Adrenal gland (tissue), 5 donors: ENCODE results near the gene ATG101.

Experiments
- POLR2A ChIP-seq, 2 donors: fragments of 450-650 bp; IDR thresholded peaks; one replicate each; pipeline ENCODE4 v1.6.1; 2017; ENCODE audit warnings: antibody characterized with exemption in 2 of 2, mild to moderate bottlenecking in 2 of 2, moderate library complexity in 1 of 2
- TF ChIP-seq, protein P1 (sequence below), 6 experiments: fragments of 450-650 bp in 4 of 6; fragments of 200-600 bp in 2 of 6; sonication (generic) in 1 of 6; IDR thresholded peaks; 1 replicate in 5 of 6; 2 replicates in 1 of 6; pipeline versions ENCODE4 v1.5.1 to v1.8.0; 2016 to 2021; ENCODE audit warnings: antibody characterized with exemption in 6 of 6, mild to moderate bottlenecking in 2 of 6, moderate library complexity in 1 of 6
- donor health status: DM: no; HTN: no; CAD: no.

DNA sequence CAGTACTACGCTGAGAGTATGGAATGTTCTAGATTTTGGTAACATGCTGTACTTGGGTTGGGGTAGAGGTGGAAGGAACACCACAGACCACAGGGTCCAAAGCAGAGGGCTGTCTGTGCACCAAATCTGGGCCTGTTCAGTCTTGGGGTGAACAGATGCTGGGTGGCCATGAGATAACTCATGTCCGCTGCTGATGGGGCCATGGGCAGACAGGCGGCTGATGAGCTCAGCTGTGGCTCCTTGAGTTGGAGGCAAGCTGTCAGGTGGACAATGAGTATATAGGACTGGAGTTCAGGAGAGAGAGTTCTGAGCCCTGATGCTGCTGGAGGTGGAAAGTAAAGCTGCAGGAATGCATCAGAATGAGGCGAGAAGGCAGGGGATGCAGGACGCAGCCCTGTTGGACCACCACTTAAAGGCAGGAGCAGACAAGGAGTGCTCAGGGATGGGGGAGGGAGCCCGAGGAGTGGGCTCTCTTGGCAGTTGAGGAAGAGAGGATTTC lies 16.0 kb downstream of the ATG101 start:
- TF ChIP-seq POLR2A (IDR thresholded peaks at IDR 0.05) = no peak
- TF ChIP-seq, protein P1, sequence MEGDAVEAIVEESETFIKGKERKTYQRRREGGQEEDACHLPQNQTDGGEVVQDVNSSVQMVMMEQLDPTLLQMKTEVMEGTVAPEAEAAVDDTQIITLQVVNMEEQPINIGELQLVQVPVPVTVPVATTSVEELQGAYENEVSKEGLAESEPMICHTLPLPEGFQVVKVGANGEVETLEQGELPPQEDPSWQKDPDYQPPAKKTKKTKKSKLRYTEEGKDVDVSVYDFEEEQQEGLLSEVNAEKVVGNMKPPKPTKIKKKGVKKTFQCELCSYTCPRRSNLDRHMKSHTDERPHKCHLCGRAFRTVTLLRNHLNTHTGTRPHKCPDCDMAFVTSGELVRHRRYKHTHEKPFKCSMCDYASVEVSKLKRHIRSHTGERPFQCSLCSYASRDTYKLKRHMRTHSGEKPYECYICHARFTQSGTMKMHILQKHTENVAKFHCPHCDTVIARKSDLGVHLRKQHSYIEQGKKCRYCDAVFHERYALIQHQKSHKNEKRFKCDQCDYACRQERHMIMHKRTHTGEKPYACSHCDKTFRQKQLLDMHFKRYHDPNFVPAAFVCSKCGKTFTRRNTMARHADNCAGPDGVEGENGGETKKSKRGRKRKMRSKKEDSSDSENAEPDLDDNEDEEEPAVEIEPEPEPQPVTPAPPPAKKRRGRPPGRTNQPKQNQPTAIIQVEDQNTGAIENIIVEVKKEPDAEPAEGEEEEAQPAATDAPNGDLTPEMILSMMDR (IDR thresholded peaks at IDR 0.05) = no peak
